OCI-LY1 (cell line): Measurements from ENCODE around the gene CD83.

Source experiments
- CTCF ChIP-seq: fragments of 200-600 bp; sonication (generic), shearing (Covaris generic); IDR thresholded peaks from 2 replicates; pipeline ENCODE4 v1.5.1; 2017; ENCODE audit warnings: mild to moderate bottlenecking, antibody characterized with exemption, low read length, moderate library complexity, mixed read lengths
- EZH2 ChIP-seq: fragments of 200-600 bp; sonication (generic), shearing (Covaris generic); IDR thresholded peaks from 2 replicates; pipeline ENCODE4 v1.8.0; 2017; ENCODE audit warnings: borderline replicate concordance, mixed run types, mild to moderate bottlenecking, antibody characterized with exemption, low read length, moderate library complexity, mixed read lengths

GRCh38 chr6:14072084-14072483 is 45.5 kb upstream of the CD83 start:
- no peak for TF ChIP-seq EZH2
- TF ChIP-seq CTCF: no peak
